ENCODE results near the gene FAM161B. TPM values are rescaled to one million over a fixed set of nuclear protein-coding genes. Genes with fewer than 3 reads are reported as not detected.
"Not testable (repeated sequence)": the region's sequence is repeated elsewhere in the genome, so short reads cannot be mapped to it uniquely, and the experiment has no call there.

The FAM161B gene
- total RNA-seq, 1 experiment from 2014 or later, result 2.2 TPM

GRCh38 chr14:73995977-73996378 is 46.1 kb upstream of the FAM161B start:
- no peaks in the 10 kb centered on the region for H3K27me3 ChIP-seq (ENCODE audit: control insufficient read depth, insufficient read depth, low read length)
- intact Hi-C loops (cut with micrococcal nuclease; ENCODE audit: unreplicated experiment) (no loop called here), in situ Hi-C loops (cut with HindIII; ENCODE audit: low pct_unique_long_range_greater_than_20kb, low sequenced_read_pairs) (no loop called here)
- TF ChIP-seq SIN3A (IDR thresholded peaks at IDR 0.05; ENCODE audit: borderline replicate concordance, insufficient read depth, low read depth, low read length), result no peak
- no peak for TF ChIP-seq TCF7L2 (IDR thresholded peaks at IDR 0.05; ENCODE audit: low read depth, low read length)
- TF ChIP-seq, protein P1, sequence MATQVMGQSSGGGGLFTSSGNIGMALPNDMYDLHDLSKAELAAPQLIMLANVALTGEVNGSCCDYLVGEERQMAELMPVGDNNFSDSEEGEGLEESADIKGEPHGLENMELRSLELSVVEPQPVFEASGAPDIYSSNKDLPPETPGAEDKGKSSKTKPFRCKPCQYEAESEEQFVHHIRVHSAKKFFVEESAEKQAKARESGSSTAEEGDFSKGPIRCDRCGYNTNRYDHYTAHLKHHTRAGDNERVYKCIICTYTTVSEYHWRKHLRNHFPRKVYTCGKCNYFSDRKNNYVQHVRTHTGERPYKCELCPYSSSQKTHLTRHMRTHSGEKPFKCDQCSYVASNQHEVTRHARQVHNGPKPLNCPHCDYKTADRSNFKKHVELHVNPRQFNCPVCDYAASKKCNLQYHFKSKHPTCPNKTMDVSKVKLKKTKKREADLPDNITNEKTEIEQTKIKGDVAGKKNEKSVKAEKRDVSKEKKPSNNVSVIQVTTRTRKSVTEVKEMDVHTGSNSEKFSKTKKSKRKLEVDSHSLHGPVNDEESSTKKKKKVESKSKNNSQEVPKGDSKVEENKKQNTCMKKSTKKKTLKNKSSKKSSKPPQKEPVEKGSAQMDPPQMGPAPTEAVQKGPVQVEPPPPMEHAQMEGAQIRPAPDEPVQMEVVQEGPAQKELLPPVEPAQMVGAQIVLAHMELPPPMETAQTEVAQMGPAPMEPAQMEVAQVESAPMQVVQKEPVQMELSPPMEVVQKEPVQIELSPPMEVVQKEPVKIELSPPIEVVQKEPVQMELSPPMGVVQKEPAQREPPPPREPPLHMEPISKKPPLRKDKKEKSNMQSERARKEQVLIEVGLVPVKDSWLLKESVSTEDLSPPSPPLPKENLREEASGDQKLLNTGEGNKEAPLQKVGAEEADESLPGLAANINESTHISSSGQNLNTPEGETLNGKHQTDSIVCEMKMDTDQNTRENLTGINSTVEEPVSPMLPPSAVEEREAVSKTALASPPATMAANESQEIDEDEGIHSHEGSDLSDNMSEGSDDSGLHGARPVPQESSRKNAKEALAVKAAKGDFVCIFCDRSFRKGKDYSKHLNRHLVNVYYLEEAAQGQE (IDR thresholded peaks at IDR 0.05; ENCODE audit: insufficient read depth in 1 of 2, low read depth in 2 of 2, low read length in 1 of 2), result no peak
- TF ChIP-seq CTCF (IDR thresholded peaks at IDR 0.05), result no peak
- TF ChIP-seq POLR2AphosphoS5 (IDR thresholded peaks at IDR 0.05; ENCODE audit: low read depth, low read length), result no peak
- BruUV-seq (replicated peaks), result no TSS peak
- no peak overlapping the region for H3K4me3 ChIP-seq (ENCODE audit: low read depth in 2 of 2, low read length in 2 of 2)
- H3K27ac ChIP-seq (ENCODE audit: low read length), result no peak overlapping the region
- no peaks in the 10 kb centered on the region for H3K36me3 ChIP-seq (ENCODE audit: control insufficient read depth, insufficient read depth, low read length)
- H3K9me3 ChIP-seq (ENCODE audit: control insufficient read depth, insufficient read depth, low read depth, low read length), result no peaks in the 10 kb centered on the region
- no peaks in the 10 kb centered on the region for H3K4me1 ChIP-seq (ENCODE audit: control insufficient read depth, insufficient read depth, low read length)
- POLR2A ChIA-PET, result no interaction called here
- DNase-seq (ENCODE audit: low read depth, low spot score) (no peak), ATAC-seq (no peak)
- CTCF ChIA-PET, result no interaction called here

GRCh38 chr14:73994926-73995325 is 45.0 kb upstream of the FAM161B start:
- ATAC-seq, CTCF ChIA-PET: not testable (repeated sequence)

DNA sequence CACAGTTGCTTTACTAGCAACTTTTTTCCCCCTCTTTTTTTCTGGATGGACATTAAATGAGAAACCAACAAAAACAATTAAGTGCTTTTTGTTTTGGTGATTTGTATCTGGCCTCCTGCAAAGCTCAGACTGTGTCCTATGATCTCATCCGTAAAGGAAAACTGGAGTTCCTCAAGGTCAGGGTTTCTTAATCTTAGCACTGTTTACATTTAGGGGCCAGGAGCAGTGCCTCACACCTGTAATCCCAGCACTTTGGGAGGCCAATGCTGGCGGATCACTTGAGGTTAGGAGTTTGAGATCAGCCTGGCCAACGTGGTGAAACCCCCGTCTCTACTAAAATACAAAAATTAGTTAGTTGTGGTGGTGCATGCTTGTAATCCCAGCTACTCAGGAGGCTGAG is 41.2 kb upstream of the FAM161B start:
- BruUV-seq (replicated peaks), result no TSS peak
- DNase-seq (ENCODE audit: low read depth, low spot score) (no peak), ATAC-seq (no peak)
- in situ Hi-C loops (cut with HindIII; ENCODE audit: low pct_unique_long_range_greater_than_20kb, low sequenced_read_pairs), result no loop called here
- H3K9me3 ChIP-seq (ENCODE audit: control insufficient read depth, insufficient read depth, low read depth, low read length), result no peaks in the 10 kb centered on the region
- H3K27me3 ChIP-seq (ENCODE audit: control insufficient read depth, insufficient read depth, low read length), result no peaks in the 10 kb centered on the region
- no peaks in the 10 kb centered on the region; the same call in 1 of the 2 replicates for H3K36me3 ChIP-seq (ENCODE audit: control insufficient read depth, insufficient read depth, low read length)
- ChIA-PET POLR2A (no interaction called here), CTCF (no interaction called here)
- H3K4me1 ChIP-seq (ENCODE audit: control insufficient read depth, insufficient read depth, low read length), result no peaks in the 10 kb centered on the region
- H3K4me3 ChIP-seq (ENCODE audit: low read depth in 2 of 2, low read length in 2 of 2), result no peak overlapping the region
- TF ChIP-seq SIN3A (IDR thresholded peaks at IDR 0.05; ENCODE audit: borderline replicate concordance, insufficient read depth, low read depth, low read length) (no peak), TCF7L2 (IDR thresholded peaks at IDR 0.05; ENCODE audit: low read depth, low read length) (no peak), CTCF (IDR thresholded peaks at IDR 0.05) (no peak), POLR2AphosphoS5 (IDR thresholded peaks at IDR 0.05; ENCODE audit: low read depth, low read length) (no peak)
- TF ChIP-seq, protein P1 (IDR thresholded peaks at IDR 0.05; ENCODE audit: insufficient read depth in 1 of 2, low read depth in 2 of 2, low read length in 1 of 2), result no peak
- H3K27ac ChIP-seq (ENCODE audit: low read length), result no peak overlapping the region
- intact Hi-C loops (cut with micrococcal nuclease; ENCODE audit: unreplicated experiment), result no loop called here

More at GRCh38 chr14:73994926-73995325, 45.0 kb upstream of the FAM161B start:
- BruUV-seq (replicated peaks); intact Hi-C loops (cut with micrococcal nuclease; ENCODE audit: unreplicated experiment); H3K27ac ChIP-seq (ENCODE audit: low read length); DNase-seq (ENCODE audit: low read depth, low spot score); H3K4me1 ChIP-seq (ENCODE audit: control insufficient read depth, insufficient read depth, low read length); H3K36me3 ChIP-seq (ENCODE audit: control insufficient read depth, insufficient read depth, low read length); in situ Hi-C loops (cut with HindIII; ENCODE audit: low pct_unique_long_range_greater_than_20kb, low sequenced_read_pairs); H3K4me3 ChIP-seq (ENCODE audit: low read depth in 2 of 2, low read length in 2 of 2); H3K9me3 ChIP-seq (ENCODE audit: control insufficient read depth, insufficient read depth, low read depth, low read length); POLR2A ChIA-PET; H3K27me3 ChIP-seq (ENCODE audit: control insufficient read depth, insufficient read depth, low read length): not testable (repeated sequence)

DNA sequence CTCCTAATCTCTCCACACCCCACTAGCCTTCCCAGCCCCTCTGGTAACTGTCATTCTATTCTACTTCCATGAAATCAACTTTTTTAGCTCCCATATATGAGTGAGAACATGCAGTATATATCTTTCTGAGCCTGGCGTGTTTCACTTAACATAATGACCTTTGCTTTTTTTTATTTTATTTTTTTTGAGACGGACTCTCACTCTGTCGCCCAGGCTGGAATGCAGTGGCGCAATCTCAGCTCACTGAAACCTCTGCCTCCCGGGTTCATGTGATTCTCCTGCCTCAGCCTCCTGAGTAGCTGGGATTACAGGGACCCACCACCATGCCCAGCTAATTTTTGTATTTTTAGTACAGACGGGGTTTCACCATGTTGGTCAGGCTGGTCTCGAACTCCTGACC is 38.8 kb upstream of the FAM161B start:
- POLR2A ChIA-PET; H3K9me3 ChIP-seq (ENCODE audit: control insufficient read depth, insufficient read depth, low read depth, low read length): not testable (repeated sequence)

More for the DNA sequence above, 38.8 kb upstream of the FAM161B start:
- CTCF ChIA-PET; BruUV-seq (replicated peaks); in situ Hi-C loops (cut with HindIII; ENCODE audit: low pct_unique_long_range_greater_than_20kb, low sequenced_read_pairs); ATAC-seq; H3K4me3 ChIP-seq (ENCODE audit: low read depth in 2 of 2, low read length in 2 of 2); H3K36me3 ChIP-seq (ENCODE audit: control insufficient read depth, insufficient read depth, low read length); H3K27me3 ChIP-seq (ENCODE audit: control insufficient read depth, insufficient read depth, low read length); H3K27ac ChIP-seq (ENCODE audit: low read length); intact Hi-C loops (cut with micrococcal nuclease; ENCODE audit: unreplicated experiment); DNase-seq (ENCODE audit: low read depth, low spot score); H3K4me1 ChIP-seq (ENCODE audit: control insufficient read depth, insufficient read depth, low read length): not testable (repeated sequence)
